Neural progenitor cell (in vitro differentiated cells): ENCODE data around the gene WEE1.

Experiments
- CTCF ChIP-seq: fragments of 200-600 bp; sonication (generic); IDR thresholded peaks from 2 replicates; pipeline ENCODE4 v1.5.1; 2017; ENCODE audit warnings: antibody characterized with exemption, mild to moderate bottlenecking
- EZH2 ChIP-seq: fragments of 200-600 bp; sonication (generic); IDR thresholded peaks from 2 replicates; pipeline ENCODE4 v1.6.1; 2017; ENCODE audit warnings: antibody characterized with exemption, mild to moderate bottlenecking, moderate library complexity
- EZH2phosphoT487 ChIP-seq: fragments of 200-600 bp; sonication (generic); IDR thresholded peaks from 2 replicates; pipeline ENCODE4 v1.6.1; 2017; ENCODE audit warnings: antibody characterized with exemption

- TF ChIP-seq CTCF (no peak), EZH2 (no peak), EZH2phosphoT487 (no peak)
Measured at GRCh38 chr11:9601876-9602199, 28.4 kb downstream of the WEE1 start.
